Midbrain (tissue), 1 donor: ENCODE data around the gene PIK3R2.
A peak's percentile ranks its signal among the peaks of the same experiment; 100 is the strongest.
"Not testable (repeated sequence)": the region's sequence is repeated elsewhere in the genome, so short reads cannot be mapped to it uniquely, and the experiment has no call there.

ENCODE experiments used
- DNase-seq: peaks from one replicate; lab custom pipeline; 2025; lab: John Stamatoyannopoulos, UW

The PIK3R2 gene

DNA sequence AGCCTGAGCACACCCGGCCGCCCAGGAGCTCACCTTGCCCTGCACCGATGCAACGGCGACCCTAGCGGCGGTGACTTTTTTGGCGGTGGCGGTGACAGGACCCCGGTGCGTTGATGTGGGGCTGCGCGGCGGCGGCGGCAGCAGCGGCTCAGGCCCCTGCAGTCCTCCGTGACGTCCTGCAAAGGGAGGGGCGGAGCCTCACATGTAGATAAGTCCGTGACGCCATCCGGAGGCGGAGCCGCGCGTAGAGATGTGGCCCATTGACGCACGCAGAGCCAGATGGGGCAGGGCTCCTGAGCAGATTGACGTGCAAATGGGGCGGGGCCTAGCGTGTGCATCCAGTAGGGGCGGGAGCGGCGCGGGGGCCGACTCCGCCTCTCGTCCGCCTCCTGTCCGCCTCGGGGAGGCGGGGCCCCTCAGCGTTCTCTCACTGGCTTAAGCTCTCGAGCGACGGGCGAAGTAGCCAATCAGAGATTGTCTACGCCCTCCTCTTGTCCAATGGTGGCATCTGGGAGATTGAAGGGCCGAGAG lies 51.0 kb downstream of the PIK3R2 start, which contains the start of gene RAB3A:
Gene RAB3A (minus strand): TSS at position 180 of the 531 bp plus-strand sequence. CDS start 1,302 bp downstream, outside the sequence.
- DNase-seq: peak; percentile 100

DNA sequence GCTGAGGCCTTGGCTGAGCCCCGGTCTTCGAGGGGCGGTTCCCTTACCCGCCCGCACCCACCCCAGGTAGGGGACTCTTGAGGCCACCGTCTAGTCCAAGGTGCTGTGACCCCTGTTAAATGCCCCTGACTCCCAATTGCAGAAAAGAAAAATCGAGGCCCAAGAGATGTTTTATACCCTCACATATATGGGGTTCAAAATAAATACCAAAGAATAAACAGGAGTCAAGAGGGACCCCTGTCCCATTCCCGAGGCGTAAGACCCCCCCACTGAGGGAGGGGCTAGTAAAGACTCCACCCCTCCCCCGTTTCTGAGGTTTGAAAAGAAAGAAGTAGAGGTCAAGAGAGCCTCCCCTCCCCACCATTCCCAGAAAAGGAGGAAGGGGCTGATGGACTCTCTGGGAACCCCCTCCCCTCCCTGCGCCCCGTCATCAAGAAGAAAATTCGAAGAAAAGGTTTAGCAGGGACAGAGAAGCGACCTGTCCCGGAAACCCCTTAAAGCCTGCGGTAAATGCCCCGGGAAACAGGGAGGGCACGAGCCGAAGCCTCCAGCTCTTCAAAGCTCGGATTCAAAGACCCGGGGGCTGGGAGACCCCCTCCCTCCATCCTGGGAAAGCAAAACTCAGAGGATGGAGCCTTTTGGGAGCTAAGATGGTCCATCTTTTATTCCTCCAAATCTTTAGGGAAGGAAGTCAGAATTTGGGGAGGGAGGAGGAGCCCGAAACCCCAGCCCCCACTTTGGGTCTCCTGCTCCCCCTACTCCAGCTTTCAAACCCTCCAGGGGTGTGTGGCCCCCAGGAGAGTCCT lies 51.6 kb downstream of the PIK3R2 start:
- DNase-seq: peak; percentile 69

DNA sequence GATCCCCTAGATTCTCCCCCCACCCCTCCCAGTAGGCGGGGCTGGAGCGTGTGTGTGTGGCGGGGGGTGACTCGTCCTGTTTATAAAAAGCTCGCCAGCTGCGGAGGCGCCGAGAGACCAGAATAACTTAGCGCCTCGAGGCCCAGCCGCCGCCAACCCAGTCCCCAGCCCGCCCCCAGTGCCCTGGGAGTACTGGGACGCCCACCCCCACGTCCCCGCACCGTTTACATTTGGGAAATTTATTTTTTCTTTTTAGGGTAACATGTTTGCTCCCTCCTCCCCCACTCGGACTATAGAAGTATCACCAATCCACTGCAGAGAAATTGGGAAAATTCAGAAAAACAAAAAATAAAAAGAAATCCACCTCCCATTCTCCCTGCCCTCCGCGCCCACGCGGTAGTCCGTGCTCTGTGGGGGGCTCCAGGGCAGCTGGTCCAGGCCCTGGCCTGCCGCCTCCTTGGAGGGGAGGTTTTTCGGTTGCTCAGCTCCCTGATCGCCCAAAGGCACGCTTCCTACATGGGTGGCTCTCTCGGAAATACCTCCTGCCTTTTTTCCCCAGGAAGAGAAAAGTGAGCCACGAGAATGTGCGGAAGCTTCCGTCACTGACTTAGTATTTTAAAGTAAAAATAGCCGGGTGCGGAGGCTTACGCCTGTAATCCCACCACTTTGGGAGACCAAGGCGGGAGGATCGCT lies 52.4 kb downstream of the PIK3R2 start:
- peak; percentile 66 for DNase-seq

DNA sequence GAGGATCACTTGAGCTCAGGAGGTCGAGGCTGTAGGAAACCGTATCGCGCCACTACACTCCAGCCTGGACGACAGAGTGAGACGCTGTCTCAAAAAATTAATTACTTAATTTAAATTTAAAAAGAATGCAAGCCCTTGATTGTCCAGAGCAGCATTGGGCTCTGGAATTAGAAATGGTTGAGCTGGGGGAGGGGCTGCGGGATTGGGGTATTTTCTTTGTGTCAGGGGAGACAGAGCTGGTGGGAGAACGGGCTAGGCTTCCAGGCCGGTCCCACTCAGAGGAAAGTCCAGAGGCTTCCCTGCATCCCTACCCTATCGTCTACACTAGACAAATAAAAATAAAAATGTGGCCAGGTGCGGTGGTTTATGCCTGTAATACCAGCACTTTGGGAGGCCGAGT lies 53.1 kb downstream of the PIK3R2 start:
- no peak for DNase-seq

DNA sequence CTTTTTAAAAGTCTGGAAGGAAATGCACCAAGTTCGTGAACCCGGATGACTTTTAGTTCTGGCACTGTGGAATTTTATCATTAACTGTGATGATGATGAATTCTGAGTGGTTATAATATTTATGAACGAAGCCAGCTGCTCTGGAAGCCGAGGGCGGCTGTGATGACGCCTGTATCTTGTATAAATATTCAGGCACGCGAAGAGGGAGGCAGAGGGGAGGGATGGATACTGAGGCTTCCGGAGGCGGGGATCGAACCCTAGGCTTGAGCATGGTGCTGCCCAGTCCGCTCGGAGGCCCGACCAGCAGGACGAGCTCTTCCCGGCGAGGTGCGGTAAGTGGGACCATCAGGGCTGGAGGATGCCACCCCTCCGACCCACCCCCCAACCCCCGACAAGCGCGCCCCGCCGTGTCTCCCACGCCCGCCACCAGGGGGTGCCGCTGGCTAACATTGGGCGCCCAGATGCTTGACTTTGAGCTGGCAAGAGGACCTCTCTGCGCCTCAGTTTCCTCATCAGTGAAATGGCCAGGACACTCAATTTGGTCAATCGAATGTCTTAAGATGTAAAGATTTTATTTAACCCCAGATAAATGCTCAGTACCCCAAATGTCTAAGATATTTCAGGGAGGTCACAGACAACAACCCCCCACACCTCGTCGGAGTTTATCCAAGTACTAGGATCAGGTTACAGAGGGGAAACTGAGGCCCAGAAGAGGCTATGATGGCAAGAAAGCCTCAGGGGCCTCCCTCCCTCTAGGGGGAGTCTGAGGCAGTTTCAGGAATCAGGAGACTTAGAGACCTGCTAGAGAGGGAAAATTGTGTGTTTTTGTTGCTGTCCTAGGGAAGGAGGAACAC lies 55.4 kb downstream of the PIK3R2 start:
- DNase-seq: no peak

DNA sequence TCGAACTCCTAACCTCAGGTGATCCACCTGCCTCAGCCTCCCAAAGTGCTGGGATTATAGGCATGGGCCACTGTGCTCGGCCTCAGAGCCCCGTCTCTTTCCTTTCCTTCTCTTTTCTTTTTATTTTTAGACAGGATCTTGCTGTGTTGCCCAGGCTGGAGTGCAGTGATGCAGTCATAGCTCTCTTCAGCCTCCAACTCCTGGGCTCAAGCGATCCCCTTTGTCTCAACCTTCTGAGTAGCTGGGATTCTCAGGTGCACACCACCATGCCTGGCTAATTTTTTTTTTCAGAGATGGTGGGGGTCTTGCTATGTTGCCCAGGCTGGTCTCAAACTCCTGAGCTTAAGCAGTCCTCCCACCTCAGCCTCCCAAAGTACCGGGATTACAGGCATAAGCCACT lies 56.9 kb downstream of the PIK3R2 start:
- not testable (repeated sequence) for DNase-seq

DNA sequence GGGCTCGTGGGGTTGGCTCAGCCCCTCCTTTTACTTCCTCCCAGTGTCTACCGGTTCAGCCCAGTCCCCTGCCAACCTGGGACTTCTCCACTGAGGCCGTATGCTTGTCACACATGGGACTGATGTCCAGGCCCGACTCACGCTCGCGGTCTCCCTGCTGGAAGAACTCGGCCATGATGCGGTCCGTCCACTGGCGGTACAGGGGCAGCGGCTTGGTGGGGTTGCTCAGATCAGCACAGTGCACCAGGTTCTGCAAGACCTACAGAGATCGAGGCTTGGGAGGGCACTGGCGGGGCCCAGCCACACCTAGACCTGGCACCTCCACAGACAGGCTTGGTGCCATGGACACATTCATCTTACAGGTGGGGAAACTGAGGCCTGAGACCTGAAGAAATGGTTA lies 58.7 kb downstream of the PIK3R2 start:
- no peak for DNase-seq

DNA sequence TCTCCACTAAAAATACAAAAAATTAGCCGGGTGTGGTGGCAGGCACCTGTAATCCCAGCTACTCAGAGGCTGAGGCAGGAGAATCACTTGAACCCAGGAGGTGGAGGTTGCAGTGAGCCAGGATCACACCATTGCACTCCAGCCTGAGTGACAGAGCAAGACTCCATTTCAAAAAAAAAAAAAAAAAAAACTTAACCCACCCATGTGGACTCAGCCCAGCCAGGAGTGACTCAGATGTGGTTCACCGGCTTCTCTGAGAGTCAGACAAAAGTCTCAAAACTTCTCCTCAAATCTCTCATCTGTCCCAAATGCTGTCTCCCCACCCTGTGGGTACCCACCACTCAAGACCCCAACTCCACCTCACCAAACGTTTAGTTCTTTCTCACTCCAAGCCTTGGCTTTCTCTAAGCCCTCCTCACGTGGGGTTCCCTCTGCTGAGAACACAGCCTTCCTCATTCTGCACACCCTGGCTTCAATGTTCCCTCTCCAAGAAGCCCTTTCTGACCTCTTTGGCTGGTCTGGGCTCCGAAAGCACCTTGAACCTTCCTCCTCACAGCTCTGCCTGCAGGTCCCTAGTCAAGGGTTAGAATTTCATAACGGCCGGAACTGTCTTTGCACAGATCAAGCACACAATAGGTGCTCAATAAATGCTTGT lies 61.9 kb downstream of the PIK3R2 start:
- DNase-seq: no peak

DNA sequence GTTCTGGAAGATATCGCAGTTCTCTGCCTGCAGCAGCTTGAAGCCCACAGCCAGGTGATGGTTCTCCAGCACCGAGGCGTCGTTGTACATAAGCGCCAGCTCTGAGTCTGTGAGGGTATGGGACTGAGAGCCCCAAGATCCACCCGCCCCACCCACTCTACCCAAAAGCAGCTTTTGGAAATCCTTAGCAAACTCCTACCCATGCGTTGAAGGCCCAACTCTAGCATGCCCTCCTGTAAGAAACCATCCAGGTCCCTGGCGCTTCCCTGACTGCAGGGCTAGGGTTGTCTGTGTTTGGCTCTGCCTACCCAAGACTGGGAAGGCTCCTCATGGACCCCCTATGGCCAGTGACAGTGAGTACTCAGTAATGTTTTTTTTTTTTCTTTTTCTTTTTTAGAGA lies 63.8 kb downstream of the PIK3R2 start:
- DNase-seq: no peak

DNA sequence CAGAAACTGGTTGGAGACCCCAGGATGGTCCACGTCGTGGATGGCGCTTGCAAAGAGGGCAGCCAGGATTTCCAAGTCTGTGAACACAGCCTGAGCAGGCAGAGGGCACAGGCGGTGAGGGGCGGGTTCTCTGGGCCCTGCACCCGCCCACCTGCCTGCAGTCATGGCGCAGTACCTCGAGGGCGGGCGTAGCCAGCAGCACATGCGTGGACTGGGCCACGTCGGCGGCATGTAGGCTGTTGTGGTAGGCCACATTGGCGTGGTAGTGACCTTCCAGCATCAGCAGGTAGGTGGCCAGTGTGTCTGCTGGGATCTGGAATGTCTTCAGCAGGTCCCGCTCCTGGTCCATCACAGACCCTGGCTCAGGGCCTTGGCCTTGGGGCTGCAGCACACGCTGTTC lies 65.2 kb downstream of the PIK3R2 start:
- no peak for DNase-seq

DNA sequence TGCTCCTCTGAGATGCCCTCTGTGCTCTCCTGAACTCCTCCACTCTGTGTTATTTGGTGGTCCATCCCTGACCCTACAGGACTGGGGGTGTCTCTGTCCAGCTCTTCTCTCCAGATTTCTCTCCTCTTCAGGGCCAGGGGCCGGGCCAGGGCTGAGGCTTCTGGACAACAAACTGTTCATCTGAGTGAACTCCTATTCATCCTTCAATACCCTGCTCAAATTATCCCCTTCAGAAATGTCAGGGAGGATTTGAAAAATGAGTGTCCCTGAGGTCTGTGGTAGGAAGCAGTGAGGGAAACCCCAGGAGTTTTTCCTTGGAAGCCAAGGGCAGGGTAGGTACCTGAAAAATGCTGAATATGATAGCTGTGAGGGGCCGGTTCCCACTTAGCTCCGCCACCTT lies 65.6 kb downstream of the PIK3R2 start:
- DNase-seq: no peak
